Stimulated activated CD8-positive, alpha-beta memory T cell treated with anti-CD3 and anti-CD28 coated beads, Interleukin-12 subunit alpha, Interleukin-12 subunit beta, amount 100 ng/mL, for 24 hours (primary cell): ENCODE measurements around the gene CEP104.
"Not testable (repeated sequence)": the region's sequence is repeated elsewhere in the genome, so short reads cannot be mapped to it uniquely, and the experiment has no call there.

Experiments used
- DNase-seq: peaks from one replicate; pipeline ENCODE4 v3.0.0-alpha.2; 2020; ENCODE audit errors: extremely low read depth

Gene CEP104

DNA sequence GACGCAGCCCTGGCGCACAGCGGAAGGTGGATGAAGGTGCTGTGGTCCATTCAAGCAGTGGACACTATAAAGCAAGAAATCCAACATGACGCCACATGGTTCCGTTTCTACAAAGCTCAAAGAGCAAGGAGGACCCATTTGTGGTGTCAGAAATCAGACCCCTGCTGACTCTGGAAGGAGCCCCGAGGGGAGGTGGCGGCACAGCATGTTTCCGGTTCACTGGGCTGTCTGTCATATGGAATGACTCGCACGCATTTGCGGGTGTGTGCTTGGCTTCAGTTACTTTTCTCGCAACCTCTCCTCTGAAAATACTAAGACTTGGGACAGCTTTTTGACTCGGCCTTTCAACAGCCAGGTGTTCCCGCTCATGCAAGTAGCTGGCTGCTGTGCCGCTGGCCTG, 31.7 kb downstream of the CEP104 start:
- no peak for DNase-seq

DNA sequence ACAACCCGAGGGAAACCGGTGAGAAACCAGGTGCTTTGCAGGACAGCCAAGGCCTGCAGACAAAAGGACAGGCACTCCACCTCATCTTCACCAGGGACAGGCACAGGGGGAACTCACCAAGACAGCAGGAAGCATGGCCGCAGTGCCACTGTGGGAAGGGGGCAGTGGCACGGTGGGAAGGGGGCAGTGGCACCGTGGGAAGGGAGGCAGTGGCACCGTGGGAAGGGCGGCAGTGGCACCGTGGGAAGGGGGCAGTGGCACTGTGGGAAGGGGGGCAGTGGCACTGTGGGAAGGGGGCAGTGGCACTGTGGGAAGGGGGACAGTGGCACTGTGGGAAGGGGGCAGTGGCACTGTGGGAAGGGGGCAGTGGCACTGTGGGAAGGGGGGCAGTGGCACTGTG, 32.4 kb downstream of the CEP104 start:
- DNase-seq, result no peak

DNA sequence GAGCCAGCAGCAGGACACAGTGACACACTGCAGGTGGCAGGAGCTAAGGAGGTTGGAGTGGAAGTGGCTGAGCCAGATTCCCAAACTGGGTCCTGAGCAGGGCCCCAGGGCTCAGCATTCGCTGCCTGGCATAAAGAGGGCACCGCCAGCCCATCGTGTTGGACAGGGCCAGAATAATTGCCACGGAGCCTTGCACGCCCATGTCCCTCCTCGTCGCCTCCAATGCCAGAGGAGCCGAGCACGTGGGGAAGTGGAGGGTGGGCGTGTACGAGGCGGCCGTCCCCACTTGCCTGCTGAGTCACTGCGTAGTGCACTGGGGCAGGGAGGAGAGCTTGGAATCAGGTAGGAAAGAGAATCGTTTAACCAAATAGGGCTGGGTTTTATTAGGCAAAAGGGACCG, 34.6 kb downstream of the CEP104 start:
- no peak for DNase-seq

DNA sequence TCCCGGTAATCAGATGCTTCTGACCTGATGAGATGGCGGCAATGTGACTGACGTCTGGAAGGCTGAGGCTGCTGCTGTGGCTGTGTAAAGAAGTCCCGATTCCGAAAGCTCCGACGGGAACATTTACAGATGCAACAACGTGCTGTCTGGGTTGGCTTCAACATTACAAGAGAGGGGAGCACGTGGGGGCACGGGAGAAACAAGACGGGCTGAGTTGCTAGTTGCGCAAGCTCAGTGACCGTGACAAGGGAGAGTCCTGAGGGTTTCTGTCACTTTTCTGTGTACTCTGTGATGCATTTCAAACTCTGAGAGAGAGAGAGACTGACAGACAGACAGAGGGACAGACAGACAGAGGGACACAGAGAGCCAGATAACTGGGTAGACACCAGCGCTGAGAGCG, 35.1 kb downstream of the CEP104 start:
- DNase-seq, result no peak

DNA sequence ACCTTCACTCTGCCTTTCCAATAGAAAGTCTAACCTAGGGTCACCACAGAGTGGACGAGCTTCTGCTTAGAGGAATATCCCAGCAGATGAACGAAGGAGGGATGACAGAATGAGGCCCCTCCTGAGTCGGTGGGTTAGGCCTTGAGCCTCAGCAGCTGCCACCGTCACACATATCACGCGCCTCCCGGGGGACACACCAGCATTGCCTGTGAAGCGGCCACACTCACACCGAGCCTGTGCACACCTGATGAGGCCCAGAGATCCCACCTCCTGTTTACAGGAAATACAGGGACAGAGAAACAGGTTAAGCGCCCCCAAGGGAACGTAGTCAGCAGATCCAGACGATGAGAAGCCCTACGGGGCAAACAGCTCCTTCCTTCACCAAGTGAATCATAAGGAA, 35.6 kb downstream of the CEP104 start:
- no peak for DNase-seq

DNA sequence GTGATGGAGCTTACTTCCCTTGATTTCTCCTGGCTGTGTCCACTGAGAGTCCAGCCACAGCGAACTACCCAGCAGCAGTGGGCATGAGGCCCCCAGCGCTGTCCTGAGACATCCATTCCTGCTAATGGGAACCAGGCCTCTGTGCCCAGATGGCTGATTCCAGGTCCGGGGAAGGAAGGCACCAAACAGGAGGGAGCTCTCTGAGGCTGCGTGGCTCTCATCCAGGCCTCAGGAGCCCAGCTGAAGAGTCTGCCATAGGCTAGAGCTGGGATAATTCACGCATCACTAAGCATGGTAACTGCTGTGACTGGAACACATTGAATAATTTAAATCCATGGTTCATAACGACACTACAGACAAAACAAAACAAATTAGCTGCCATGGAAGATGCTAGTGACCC, 36.0 kb downstream of the CEP104 start:
- no peak for DNase-seq

DNA sequence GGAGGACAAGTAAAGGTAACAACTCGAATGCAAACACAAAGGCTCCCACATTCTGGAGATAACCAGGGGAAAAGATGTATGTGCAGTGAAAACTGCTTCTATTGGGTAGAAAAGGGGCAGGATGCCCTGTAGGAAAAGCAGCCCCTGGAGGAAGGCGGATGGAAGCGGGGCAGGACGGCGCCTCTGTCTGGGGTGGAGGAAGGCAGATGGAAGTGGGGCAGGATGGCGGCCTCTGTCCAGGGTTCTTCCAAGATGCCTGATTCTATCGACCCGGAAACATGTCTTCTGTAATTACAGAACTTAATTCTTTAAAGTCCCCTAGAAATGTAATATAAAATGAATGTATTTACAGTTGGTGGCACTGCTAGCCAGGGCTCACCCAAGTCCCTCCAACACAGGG, 36.7 kb downstream of the CEP104 start:
- DNase-seq, result no peak

DNA sequence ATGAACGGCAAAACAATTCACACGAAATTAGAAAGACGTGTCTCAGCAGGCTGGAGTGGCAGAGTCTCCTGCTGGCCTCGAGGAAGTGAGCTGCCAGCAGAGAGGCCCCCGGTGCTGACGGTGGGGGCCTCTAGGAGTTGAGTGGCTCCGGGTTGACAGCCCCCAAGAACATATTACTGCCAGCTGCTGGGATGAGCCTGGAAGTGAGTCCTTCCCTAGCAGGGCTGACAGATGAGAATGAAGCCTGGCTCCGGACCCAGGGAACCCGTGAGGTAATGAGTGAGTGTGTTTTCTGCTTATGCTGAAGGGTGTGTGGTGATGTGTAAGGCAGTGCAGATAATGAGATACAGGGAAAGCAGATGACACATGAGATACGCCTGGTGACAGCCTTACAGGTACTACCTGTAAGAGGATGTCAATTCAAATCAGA, 37.2 kb downstream of the CEP104 start:
- DNase-seq, result no peak

DNA sequence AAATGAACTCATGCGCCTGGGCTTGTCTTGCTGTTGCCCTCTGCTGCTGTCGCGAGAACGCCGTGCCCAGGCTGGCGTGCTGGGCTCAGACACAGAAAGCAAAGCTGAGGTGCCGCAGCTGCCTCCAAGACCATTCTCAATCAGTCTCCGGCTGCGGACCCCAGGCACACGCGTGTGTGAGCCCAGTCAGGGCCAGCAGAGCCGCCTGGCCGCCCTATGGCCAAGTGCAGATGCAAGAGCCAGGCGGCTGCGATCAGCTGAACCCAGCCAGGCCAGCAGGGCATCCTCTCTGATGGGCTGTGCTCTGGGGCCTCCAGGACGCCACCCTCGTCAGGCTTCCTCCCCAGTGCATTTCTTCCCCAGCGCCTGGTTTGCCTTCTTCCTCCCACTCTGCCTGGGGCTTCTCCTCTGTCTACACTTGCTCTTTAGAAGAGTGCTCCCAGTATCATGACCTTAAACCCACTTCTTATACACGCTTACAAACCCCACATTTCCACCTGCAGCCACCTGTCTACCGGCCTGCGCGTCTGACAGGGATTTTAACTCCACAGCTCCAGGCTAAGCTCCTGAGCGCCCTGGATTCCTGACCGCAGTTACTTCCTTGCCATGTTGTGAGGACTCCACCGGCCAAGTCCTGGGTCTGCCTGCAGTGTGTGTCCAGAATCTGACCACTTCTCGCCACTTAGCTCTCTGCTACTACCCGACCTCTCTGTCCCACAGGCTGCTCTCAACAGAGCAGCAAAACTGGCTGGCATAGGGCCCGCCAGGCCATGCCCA, 39.0 kb downstream of the CEP104 start:
- DNase-seq, result no peak

DNA sequence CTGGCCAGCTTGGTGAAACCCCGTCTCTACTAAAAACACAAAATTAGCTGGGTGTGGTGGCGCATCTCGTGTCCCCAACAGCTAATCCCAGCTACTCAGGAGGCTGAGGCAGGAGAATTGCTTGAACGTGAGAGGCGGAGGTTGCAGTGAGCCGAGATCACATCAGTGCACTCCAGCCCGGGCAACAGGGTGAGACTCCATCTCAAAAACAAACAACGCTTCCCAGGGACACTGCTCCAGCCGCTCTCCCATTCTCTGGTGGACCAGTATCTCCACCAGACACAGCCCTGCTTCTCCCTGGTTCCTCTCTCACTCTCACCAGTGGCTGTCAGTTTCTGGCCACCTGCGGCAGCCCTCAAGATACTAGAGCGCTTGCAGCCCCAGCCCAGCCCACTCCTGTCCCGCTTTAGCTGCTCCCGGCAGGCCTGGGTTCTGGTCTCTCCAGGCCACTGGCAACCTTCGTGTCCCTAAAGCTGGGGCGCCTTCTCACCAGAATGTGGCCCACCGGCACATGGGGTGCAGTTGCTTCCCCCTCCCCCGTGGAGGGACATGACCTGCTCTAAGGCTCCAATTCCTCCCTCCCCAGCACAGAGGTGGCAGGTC, 39.8 kb downstream of the CEP104 start:
- no peak for DNase-seq

DNA sequence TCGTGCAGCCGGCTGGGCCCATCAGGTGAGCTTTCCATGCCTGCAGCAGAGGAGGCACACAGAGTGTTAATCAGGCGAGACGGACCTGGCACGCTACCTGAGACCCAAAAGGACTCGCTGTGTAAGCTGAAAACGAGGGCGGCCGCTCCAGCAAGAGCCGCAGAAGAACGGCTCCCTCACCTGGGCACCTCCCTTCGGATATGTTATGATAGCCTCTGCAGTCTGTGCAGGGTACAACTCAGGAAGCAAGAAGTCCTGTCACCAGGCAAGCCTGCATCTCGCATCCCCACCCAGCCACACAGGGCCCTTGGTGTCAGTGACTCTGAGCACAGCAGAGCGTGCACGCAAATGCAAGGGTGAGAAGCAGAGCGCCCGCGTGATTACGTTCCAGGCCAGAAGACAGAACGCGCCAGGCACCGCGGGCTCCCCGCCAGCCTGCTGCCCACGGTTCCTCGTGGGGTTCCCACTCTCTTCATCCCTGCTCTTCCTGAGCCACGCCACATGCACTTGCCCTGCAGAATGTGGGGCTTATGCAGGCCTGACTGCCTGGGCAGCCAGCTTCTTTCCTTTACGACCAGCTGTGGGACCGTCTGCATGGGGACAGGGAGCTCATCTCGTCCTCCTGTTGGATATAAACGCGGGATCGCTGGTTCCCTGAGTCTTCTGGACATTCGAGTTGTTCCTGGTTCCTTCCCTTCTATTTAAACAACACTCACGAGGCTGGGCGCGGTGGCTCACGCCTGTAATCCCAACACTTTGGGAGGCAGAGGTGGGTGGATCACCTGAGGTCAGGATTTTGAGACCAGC, 40.5 kb downstream of the CEP104 start:
- DNase-seq, result no peak

DNA sequence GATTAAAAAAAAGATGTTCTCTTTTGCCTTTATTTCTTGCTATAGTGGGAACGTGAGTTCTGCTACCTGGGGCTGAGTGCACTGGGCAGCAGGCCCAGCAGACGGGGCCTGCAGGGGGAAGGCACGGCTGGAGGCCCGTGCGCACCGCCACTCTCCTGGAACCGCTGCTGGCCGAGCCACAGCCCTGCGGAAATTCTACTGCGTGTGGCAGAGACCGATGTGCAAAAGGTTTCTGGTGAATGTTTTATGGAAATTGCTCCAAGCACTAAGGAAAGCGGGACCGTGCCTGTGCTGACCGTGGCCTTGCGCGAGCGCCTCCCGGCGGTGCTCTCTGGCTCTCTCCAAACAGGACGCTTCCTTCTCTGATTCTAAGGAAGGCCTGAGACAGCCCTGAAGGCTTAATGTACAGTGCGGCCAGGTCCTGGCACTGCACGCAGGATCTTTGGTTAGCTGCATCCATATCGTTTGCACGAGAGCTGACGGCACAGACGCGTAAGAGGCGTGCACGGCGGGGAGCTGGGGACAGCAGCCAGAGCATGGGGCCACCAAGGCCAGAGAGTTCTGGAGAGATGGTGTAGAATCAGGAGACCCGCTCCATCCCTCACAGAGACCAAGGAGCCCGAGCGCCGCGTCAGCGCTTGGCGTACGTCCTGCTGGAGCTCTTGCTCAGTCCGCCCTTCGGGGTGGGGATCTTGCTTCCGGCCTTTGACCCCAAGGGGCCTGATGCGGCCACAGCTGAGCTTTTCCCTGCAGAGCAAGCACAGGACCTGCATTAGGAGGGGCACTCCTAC, 42.0 kb downstream of the CEP104 start:
- DNase-seq, result no peak

DNA sequence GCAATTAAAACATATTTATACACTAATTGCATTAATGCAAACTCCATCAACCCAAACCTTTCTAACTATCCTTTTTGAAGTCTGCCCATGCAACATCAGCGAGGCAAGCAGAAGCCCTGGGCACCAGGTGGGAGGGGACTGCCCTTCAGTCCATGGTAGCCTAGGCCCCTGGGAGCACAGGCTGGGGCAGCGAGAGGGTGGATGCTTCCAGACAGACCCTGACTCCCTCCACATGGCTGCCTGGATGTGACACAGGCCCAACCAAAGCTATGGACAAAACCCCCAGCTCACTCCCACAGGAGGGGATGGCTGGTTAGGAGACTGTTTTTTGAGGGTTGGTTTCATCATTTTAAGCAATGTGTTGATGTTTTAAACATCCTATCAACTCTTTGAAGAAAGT, 42.9 kb downstream of the CEP104 start:
- no peak for DNase-seq

DNA sequence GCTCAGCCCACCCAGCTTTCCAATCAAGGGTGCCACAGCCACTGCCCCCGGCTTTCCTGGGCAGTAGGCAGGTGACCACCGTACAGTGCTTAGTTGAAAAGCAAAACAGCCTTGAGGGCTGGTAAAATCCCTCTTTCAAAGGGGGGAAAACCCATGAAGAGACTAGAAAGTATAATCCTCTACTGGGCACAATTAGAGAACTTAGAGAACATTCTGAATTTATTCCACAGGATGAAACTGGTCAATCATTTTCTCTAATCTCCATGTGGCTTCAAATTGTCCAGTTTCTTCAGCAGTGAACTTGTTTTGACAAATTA, 45.5 kb downstream of the CEP104 start:
- DNase-seq, result no peak

DNA sequence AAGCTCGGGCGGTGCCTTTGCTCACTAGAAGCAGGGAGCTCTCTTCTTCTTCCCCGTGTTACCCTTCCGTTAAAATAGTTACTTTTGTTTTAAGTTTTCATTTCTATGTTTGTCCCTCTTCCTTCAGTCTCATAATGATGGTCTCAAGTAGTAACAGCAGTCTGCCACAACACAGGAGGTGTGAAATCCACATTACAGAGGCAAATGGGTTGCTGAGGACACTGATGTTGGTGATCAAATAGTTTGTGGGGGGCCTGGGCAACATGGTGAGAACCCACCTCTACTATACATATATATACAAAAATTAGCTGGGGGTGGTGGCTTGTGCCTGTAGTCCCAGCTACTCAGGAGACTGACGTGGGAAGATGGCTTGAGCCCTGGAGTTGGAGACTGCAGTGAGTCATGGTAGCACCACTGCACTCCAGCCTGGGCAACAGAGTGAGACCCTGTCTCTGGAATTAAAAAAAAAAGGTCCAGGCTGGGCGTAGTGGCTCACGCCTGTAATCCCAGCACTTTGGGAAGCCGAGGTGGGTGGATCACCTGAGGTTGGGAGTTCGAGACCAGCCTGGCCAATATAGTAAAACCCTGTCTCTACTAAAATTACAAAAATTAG, 46.8 kb downstream of the CEP104 start:
- not testable (repeated sequence) for DNase-seq

DNA sequence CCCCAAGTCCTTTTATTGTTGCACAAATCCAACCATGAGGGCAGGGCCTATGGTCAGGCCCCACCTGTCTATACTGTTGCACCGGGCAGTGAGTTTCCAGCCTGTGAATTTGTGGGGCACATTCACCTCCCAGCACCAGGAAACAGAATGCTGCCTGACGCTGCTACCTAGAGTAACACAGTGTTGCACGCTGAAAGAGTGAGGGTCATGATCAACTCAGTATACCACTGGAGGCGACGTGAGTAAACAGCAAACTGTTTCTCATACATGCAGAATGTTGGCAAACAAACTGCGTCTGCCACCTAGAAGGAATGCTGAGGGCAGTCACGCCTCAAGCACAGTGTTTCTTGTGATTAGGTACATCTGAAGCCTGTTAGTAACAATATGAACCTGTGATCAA, 47.3 kb downstream of the CEP104 start:
- no peak for DNase-seq

DNA sequence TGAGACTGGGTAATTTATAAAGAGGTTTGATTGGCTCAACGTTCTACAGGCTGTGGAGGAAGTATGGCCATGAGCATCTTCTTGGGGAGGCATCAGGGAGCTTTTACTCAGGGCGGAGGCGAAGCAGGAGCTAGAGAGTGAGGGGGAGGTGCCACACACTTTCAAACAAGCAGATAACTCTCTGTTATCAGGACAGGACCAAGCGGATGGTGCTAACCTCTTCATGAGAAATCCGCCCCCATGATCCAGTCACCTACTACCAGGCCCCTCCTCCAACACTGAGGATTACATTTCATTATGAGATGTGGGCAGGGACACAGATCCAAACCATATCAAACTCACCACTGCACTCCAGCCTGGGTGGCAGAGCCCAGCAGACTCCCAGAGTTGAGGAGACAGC, 49.2 kb downstream of the CEP104 start:
- no peak for DNase-seq

DNA sequence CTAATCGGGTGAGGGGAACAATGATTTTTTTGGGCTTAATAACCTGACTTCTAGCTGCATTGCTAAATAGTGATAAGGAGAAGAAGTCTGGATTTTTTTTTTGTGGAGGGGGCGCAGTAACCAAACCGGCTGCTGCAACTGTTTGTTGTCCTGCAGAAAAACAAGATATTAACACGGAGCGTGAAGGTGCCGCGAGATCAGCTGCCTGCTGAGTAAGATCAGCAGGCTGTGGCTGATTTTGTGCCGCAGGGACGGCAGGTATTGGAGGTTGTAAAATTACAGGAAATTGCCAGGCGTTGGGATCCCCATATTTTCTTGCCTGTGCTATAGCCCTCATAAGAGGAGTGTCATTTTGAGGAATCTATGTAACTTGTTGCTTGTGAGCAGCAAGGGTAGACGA, 52.0 kb downstream of the CEP104 start:
- no peak for DNase-seq

DNA sequence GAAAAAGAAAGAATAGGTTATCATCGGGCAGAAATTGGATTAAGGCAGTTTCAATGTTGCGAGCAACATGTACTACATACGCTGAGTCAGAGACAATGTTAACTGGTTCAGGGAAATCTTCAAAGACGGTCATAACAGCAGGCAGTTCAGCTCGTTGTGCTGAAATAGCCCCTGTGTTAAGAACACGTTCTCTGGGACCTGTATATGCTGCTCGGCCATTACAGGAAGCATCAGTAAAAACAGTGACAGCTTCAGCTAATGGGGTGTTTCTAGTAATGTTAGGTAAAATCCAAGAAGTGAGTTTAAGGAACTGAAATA, 52.4 kb downstream of the CEP104 start:
- DNase-seq, result not testable (repeated sequence)

DNA sequence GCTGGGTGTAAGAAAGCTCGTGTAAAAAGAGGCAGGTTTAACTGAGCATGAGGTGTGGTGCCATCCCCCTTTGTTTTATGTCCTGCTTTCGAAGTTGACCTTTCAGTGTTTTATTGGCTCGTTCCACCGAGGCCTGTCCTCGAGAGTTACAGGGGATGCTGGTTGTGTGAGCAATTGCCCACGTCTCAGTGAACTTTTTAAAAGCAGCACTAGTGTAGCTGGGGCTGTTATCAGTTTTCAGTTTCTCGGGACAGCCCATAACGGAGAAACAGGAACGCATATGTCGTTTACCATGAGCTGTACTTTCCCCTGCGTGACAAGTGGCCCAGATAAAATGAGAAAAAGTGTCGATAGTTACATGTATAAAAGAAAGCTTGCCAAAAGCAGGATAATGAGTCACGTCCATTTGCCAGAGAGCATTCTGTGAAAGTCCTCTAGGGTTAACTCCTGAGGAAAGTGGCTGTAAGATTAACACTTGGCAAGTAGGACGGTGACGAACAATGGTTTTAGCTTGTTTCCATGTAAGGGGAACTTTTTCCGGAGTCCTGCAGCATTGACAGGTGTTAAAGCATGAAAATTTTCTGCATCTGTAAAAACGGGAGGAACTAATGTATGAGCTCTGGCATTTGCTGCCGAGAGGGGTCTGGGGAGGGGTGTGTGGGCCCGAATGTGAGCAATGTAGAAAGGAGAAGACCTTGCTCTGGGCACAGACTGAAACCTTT, 52.9 kb downstream of the CEP104 start:
- no peak for DNase-seq

DNA sequence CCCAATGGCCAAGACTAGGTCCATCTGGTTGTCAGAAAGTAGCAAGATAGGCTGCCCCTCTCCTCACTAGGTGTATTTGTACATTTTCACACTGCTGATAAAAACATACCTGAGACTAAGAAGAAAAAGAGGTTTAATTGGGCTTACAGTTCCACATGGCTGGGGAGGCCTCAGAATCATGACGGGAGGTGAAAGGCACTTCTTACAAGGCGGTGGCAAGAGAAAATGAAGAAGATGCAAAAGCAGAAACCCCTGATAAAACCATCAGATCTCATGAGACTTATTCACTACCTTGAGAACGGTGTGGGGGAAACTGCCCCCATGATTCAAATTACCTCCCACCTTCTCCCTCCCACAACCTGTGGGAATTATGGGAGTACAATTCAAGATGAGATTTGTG, 56.2 kb downstream of the CEP104 start:
- not testable (repeated sequence) for DNase-seq
